Ovary (tissue), 3 donors: ENCODE data around the gene COPZ2.

Experiments
- EP300 ChIP-seq: sonication (generic); formaldehyde crosslinking; IDR thresholded peaks from one replicate; pipeline ENCODE4 v1.6.1; 2017; ENCODE audit warnings: antibody characterized with exemption
- POLR2A ChIP-seq: fragments of 450-650 bp; IDR thresholded peaks from one replicate; pipeline ENCODE4 v1.6.1; 2017; ENCODE audit warnings: antibody characterized with exemption, mild to moderate bottlenecking, moderate library complexity
- TF ChIP-seq, protein P1 (sequence below), 3 donors: fragments of 450-650 bp in 2 of 3; fragments of 200-600 bp in 1 of 3; IDR thresholded peaks; one replicate each; pipeline versions ENCODE4 v1.5.1 to v1.8.0; 2016 to 2022; ENCODE audit warnings: antibody characterized with exemption in 3 of 3, mild to moderate bottlenecking in 1 of 3
- donor health status: DM: no; HTN: no; CAD: no.

DNA sequence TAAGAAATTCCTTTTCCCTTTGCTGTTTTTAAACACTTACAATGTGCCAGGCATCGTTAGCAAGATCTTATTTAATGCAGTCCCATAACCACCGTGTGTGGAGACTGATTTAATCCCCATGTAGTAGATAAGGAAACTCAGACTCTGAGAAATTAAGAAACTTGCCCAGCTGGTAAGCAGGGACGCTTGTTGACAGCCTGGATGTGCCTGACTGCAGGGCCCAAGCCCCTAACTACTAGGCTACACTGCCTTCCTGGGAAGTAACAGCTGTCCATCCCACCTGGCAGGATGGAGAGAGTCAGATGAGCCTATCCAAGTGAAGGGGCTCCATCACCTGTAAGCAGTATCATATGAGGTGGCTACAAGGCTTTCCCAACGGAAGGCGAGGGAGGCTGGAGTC, 43.6 kb downstream of the COPZ2 start:
- no peak for TF ChIP-seq EP300
- TF ChIP-seq, protein P1, sequence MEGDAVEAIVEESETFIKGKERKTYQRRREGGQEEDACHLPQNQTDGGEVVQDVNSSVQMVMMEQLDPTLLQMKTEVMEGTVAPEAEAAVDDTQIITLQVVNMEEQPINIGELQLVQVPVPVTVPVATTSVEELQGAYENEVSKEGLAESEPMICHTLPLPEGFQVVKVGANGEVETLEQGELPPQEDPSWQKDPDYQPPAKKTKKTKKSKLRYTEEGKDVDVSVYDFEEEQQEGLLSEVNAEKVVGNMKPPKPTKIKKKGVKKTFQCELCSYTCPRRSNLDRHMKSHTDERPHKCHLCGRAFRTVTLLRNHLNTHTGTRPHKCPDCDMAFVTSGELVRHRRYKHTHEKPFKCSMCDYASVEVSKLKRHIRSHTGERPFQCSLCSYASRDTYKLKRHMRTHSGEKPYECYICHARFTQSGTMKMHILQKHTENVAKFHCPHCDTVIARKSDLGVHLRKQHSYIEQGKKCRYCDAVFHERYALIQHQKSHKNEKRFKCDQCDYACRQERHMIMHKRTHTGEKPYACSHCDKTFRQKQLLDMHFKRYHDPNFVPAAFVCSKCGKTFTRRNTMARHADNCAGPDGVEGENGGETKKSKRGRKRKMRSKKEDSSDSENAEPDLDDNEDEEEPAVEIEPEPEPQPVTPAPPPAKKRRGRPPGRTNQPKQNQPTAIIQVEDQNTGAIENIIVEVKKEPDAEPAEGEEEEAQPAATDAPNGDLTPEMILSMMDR (IDR thresholded peaks at IDR 0.05), result no peak
- TF ChIP-seq POLR2A, result no peak
